ENCODE data around the gene OSTF1.

The OSTF1 gene

DNA sequence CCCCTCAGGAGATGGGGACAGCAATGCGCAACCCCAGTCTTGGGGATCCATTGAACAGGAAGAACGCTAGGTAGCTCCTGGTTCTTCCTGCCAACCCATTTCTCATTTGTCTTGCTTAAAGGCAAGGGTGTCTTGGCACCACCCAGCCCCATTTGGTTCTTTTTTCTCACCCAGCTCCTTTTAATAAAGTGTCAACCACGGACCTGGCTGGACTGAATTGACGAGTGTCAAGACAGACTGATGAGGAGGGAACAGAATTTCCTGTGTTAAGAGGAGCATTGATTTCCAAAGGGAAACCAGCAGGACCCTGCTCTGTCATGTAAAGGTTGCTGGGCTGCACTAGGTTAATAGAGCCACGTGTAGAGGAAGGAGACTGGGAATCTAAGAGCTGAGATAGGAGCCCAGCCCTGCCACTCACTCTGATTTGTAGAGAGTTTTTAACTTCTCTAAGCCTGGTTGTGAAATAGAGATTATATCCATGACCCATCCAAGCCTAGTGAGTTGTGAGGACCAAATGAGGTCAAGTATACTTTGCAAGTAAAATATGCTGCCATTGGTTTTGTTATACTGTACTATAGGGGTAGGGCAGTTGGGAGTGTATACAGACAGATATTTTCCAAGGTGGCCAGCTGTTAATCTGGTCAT lies 33.7 kb downstream of the OSTF1 start:
- no peak for DNase-seq (ENCODE audit: low read depth in 2 of 2)

DNA sequence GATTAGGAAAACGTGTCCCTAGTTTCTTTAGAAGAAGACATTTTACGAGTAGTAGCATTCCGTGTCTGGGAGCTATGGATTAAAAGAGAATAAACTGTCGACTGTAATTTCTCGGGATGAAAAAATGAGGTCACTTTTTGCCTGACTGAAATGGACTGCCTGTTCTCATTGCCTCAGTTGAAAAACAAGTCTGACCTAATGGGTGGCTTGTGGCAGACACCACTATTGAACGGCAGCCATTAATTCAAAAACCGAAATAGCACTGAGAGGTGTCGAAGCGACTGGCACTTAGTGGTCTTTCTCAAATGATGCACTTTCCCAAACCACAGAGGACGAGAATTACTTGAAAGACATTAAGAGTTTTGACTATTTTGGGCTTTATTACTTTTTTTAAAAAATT lies 35.4 kb downstream of the OSTF1 start:
- DNase-seq (ENCODE audit: low read depth in 2 of 2): no peak

DNA sequence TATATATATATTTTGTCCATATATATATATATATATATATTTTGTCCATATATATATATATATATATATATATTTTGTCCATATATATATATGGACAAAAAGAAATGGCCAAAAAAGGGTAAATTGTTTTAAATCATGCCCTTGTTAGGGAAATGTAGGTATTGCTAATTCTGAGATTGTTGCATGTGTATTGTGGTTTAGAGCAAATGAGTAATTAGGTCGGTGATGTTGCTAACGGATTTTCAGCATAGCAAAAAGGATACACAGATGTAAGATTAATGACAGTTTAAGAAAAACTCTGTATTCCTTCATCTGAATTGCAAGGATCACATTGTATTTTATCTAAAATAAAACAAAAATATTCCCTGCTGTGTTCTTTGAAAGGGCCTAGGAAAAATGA lies 40.2 kb downstream of the OSTF1 start:
- DNase-seq (ENCODE audit: low read depth in 2 of 2): no peak

DNA sequence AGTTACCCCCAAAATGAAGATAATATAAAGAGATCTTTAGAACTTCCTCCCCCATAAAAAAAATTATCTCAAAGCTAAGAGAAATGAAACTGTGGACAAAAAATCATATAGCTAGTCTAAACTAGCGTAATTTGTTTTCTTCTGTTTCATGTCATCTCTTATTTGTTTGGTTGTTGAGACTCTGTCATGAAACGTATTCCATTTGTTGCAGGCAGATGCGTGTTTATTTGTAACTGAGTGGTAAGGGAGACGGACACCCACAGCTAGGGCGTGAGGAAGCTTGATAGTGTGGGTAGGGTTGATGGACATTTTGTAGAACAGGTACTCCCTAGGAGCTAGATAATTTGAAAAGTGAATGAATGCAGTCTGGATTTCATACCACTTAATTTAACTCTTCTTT lies 41.9 kb downstream of the OSTF1 start:
- no peak for DNase-seq (ENCODE audit: low read depth in 2 of 2)

DNA sequence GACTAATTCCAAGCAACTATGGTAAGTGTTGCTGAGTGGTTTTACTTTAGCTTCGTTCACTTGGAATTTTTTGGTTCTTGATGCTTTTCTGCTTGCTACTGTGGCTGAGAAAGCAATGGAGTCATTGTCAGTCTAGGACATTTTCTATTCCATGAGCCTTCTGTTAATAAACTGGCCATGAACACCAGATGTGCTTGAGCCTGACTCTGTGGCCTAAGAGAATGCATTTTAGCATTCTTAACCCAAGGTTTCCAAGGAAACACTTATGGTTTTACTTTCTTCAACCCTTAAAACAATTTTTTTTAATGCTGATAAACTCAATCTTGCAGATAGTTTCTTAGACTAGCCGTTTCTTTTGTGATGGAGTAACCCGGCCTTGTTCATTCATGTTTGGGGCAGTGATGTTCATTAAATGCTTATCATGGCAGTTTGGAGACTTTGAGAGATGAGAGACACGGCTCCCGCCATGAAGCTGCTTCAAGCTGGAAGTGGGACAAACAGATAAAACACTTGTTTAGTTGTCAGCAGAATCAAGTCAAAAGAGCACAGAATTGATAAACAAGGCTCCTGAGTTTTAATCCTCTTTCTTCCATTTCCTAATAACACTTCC lies 42.4 kb downstream of the OSTF1 start:
- DNase-seq (ENCODE audit: low read depth in 2 of 2): no peak

- no peak for DNase-seq (ENCODE audit: low read depth in 2 of 2)
Observed at GRCh38 chr9:75131700-75132099, 43.4 kb downstream of the OSTF1 start.

DNA sequence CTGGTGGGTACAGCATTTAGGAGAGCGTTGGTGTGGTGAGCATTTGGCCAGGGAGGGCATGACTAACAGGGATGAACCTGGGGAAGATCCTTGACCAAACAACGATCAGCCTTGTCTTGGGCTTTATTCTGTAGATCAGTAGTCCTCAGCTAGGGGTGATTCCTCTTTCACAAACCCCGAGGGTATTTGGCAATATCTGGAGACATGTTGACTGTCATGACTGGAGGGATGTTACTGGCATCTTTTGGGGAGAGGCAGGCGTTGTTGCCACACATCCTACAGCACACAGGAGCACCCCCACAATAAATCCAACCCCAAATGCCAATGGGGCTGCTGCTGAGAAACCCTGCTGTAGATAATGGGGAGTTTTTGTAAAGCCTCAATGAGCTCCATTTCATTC lies 43.9 kb downstream of the OSTF1 start:
- DNase-seq (ENCODE audit: low read depth in 2 of 2): no peak

DNA sequence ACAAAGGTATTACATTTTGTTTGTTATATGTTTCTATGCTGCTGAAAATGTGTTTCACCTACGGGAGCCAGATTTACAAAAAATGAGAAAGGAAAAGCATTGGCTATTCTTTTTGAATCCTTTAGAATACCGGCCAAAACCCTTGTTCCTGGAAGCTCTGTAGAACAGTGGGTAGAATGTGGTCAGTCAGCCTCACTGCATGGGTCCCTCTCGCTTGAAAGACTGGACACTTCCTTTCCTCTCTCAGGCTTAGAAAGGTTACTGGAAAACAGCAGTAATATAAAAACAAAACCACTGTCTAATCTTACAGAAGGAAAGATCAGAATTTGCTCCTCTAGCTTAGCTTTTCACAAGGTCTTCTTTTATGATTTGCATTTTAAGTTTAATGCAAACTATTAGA lies 45.1 kb downstream of the OSTF1 start:
- no peak for DNase-seq (ENCODE audit: low read depth in 2 of 2)

DNA sequence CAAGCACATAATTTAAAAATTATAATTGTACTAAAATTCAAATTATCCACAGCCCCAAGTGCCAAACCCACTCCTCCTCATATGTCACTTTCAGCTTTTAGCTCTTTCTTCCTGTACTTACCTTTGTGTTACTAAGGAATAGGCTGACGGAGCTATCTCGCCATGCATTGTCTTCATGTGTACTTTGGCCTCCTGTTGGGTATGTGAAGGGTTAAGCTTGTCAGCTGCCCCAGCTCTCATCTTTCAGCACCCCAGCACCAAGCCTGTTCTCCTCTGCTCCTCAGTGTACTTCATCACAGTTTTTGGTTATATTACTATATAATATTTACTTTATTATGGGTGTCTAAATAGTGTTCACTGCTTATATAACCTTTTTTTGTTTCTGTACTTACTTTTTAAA lies 46.2 kb downstream of the OSTF1 start:
- no peak for DNase-seq (ENCODE audit: low read depth in 2 of 2)

GRCh38 chr9:75138260-75139040 lies 50.1 kb downstream of the OSTF1 start:
- DNase-seq (ENCODE audit: low read depth in 2 of 2): no peak

DNA sequence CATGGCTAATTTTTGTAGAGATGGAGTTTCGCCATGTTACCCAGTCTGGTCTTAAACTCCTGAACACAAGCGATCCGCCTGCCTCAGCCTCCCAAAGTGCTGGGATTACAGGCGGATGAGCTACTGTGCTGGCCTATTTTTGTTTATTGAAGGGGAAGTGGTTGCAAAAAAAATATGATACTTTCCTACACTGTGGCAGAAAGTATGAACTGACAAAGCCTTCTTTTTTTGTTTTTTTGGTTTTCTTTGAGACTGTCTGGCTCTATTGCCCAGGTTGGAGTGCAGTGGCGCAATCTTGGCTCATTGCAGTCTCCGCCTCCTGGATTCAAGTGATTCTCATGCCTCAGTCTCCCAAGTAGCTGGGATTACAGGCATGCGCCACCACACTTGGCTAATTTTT lies 50.9 kb downstream of the OSTF1 start:
- no peak for DNase-seq (ENCODE audit: low read depth in 2 of 2)

- DNase-seq (ENCODE audit: low read depth in 2 of 2): no peak
Observed at GRCh38 chr9:75140261-75140660, 51.9 kb downstream of the OSTF1 start.

DNA sequence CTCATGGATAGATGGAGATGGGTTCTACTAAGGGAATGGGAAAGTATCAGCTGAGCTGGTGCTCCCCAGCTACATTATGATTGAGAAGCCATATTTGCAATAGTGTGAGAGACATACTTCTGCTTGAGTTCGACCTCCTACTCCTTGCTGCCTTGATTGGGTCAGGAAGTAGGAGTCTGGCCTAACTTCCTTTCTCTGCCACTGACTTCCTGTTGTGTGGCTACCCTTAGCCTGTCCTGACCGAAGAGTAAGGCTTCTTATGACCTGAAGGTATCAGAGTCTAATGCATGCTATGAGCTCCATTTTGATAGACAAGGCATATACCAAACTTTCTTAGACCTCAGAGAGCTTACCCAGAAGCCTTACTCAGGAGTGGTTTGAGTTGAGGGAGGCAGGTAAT lies 53.9 kb downstream of the OSTF1 start:
- no peak for DNase-seq (ENCODE audit: low read depth in 2 of 2)

DNA sequence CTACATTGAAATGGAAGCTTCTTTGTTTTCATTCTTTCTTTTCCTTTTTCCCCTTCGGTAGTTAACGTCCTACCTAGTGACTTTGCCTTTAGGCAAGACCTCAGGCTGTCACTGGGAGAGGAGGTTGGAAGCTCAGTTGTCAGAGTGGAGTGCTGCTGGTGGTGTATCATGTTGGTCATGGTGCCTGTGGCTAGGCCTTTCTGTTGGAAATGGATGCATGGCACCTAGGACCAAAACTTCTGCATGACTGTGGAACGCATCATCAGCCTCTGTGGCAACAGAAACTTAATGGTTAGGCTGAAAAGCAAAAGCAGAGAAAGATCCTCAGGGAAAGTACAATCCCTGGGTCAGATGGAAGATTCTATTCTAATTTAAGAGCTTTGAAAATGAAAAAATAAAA lies 57.9 kb downstream of the OSTF1 start:
- DNase-seq (ENCODE audit: low read depth in 2 of 2): no peak

DNA sequence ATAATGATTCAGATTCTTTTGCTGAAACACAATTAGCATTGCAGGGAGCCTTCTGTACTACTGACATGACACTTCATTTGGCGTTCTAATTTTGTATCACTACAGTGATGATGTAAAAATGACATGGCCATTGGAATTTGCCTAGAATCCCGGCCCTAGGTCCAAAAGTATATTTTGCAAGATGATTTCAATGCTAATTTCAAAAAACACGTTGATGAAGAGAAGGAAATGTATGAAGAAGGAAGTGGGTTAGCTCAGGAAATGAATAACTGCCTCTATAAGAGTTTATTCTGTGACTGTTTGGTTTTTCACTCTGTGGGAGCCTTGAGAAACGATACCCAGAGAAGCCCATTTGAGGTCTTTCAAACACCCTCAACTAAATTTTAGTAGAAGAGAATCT lies 59.3 kb downstream of the OSTF1 start:
- DNase-seq (ENCODE audit: low read depth in 2 of 2): no peak

- no peak for DNase-seq (ENCODE audit: low read depth in 2 of 2)
Observed at GRCh38 chr9:75148561-75148960, 60.2 kb downstream of the OSTF1 start.

DNA sequence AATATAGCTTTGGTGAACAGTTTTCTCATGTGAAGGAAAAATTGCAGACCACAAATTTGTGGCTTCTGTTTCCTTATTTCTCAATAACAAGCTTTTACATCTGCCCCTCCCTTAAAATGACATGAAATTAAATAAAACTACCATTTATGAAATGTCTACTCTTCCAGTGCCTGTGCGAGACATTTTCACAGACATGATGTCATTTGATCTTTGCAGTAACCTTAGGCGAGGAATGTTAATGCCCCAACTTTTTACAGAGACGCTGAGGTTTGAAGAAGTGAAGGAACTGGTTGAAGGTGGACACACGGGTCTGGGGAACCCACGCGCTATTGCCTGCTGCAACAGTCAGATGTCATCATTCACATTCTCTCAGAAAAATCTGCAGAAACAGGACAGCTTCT lies 61.5 kb downstream of the OSTF1 start:
- no peak for DNase-seq (ENCODE audit: low read depth in 2 of 2)

- no peak for DNase-seq (ENCODE audit: low read depth in 2 of 2)
Observed at GRCh38 chr9:75150512-75150911, 62.2 kb downstream of the OSTF1 start.

GRCh38 chr9:75152416-75152815 lies 64.1 kb downstream of the OSTF1 start:
- DNase-seq (ENCODE audit: low read depth in 2 of 2): no peak

DNA sequence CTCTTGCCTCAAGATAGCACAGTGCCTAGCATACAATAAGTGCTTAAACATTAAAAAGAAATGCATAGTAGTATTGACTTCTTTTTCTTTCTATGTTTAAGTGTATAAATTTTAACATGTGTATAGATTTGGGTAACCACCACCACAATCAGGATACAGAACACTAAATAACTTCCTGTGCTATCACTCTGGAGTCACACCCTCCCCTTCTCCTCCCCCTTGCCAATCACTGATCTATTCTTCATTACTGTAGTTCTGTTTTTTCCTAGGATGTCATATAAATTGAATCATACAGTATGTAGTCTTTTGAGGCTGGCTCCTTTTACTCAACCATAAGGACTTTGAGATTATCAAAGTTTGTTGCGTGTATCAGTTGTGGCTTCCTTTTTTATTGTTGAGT lies 68.5 kb downstream of the OSTF1 start:
- DNase-seq (ENCODE audit: low read depth in 2 of 2): no peak

DNA sequence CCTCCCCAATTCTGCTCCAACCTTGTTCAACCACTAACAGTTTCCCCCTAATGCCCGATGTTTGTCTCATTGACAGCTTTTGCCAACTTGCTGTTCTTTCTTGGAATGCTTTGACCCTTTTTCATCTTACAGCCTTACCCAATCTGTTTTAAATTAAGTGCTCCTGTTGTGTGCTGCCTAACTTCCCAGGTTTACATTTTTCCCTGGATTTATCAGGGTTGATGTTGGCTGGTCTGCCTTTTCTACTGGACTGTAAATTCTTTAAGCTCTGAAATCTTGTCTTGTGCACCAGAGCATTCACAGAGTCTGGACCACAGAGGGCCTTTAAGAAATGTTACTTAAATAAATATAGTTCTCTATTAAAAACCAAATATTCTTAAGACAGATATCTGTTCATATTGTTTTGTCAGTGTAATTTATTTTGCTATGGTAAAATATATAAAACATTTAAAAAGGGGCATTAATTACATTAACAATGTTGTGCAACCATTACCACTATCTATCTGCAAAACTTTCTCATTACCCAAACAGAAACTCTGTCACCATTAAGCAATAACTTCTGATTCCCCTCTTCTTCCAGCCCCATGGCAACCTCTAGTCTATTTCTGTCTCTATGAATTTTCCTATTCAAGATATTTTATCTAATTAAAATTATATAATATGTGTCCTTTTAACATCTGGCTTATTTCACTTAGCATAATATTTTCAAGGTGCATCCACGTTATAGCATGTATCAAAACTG lies 73.0 kb downstream of the OSTF1 start:
- no peak for DNase-seq (ENCODE audit: low read depth in 2 of 2)

GRCh38 chr9:75163764-75164163 lies 75.5 kb downstream of the OSTF1 start:
- no peak for DNase-seq (ENCODE audit: low read depth in 2 of 2)

DNA sequence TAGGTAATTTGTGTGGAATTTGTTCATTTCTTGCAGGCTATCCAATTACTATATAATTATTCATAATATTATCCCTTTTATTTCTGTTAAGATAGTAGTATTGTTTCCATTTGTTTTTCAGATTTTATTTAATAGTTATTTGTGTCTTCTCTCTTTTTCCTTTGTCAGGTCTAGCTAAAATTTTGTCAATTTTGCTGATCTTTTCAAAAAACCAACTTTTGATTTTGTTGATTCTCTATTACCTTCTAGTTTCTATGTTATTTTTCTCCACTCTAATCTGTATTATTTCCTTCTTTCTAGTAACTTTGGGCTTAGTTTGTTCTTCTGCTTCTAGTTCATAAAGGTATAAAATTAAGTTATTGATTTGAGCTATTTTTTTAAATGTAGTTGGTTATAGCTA lies 76.3 kb downstream of the OSTF1 start:
- no peak for DNase-seq (ENCODE audit: low read depth in 2 of 2)

Data from stimulated activated CD4-positive, alpha-beta T cell treated with anti-CD3 and anti-CD28 coated beads, Interleukin-1b, Interleukin-23, amount 100 ng/mL, for 1 hour (primary cell).